AG08395 (cell line): Measurements from ENCODE around the gene GPR153.

Experiments used
- DNase-seq: peaks from one replicate; pipeline ENCODE4 v3.0.0; 2012; ENCODE audit warnings: mixed read lengths, low spot score

The GPR153 gene

DNA sequence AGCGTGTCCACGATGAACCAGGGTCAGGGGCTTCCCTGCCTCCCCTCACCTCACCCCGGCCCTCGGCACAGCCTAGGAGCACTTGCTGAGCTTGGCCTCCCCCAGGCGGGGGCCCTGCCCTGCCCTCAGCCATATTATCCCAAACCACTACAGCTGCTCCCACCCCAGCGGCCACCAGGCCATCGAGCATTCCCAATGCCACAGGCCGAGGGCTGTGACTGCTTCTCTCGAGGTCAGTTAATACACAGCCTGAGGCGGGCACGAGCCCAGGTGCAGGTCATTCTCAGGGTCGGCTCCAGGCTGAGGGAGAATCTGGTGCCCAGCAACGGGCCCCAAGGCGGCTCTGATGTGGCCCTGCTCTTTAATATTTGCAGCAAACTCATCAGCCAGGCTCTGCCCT, 8.4 kb upstream of the GPR153 start:
- no peak for DNase-seq

DNA sequence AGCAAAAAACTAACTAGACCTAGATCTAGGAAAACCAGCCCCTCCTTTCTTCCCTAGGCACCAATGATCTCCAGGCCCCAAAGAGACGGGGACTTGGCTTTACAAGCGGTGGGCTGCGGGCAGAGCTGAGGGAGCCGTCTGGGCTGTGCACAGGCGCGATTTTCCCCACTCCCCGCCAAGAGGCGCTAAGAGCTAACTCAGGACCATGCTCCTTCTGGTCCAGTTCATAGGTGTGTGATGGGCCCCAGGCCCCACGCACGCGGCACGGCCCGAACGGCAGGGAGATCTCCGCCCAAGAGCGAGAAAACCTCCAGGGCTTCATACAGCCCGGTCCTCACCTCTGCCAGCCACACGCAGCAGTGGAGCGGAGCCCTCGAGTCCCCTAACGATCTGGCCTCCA, 7.5 kb upstream of the GPR153 start:
- no peak for DNase-seq

GRCh38 chr1:6267686-6268322, 6.9 kb upstream of the GPR153 start:
- DNase-seq: peak; percentile 36

DNA sequence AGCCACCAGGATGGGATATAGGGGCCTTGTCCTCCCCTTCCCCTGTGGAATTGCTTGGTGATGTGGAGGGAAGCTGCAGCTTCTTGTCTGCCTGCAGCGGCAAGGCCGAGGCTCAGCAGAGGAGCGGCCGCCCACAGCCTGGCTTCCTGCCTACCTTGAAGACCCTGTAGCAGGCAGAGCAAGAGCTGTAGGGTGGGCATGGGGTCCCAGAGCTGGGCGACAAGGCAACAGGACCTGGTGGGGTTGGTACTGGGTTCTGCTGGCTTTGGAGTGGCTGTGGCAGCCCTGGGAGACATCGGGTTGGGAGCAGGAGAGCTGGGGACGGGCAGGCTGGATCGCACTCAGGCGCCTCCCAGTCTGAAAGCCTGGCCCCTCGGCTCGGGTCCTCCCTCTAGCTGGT, 5.7 kb upstream of the GPR153 start:
- DNase-seq: no peak

GRCh38 chr1:6265151-6265550, 4.3 kb upstream of the GPR153 start:
- no peak for DNase-seq

DNA sequence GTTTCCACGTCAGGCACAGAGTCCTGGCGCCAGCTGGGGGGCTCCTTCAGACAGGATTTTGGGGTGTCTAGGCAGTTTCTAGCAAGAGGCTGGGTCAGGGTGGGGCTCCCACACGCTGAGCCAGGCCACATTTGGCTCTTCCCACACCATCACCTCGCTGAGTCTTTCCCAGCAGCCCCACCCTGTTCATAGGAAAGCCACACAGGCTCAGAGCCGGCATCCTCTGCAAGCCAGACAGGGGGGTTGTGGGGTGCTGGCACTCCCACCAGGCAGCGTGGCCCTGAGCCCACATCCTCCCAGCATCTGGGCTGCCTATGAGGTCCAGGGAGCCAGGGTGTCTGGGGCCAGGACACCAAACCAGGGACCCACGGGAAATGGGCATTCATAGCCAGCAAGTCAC, 2.8 kb upstream of the GPR153 start:
- DNase-seq: no peak

DNA sequence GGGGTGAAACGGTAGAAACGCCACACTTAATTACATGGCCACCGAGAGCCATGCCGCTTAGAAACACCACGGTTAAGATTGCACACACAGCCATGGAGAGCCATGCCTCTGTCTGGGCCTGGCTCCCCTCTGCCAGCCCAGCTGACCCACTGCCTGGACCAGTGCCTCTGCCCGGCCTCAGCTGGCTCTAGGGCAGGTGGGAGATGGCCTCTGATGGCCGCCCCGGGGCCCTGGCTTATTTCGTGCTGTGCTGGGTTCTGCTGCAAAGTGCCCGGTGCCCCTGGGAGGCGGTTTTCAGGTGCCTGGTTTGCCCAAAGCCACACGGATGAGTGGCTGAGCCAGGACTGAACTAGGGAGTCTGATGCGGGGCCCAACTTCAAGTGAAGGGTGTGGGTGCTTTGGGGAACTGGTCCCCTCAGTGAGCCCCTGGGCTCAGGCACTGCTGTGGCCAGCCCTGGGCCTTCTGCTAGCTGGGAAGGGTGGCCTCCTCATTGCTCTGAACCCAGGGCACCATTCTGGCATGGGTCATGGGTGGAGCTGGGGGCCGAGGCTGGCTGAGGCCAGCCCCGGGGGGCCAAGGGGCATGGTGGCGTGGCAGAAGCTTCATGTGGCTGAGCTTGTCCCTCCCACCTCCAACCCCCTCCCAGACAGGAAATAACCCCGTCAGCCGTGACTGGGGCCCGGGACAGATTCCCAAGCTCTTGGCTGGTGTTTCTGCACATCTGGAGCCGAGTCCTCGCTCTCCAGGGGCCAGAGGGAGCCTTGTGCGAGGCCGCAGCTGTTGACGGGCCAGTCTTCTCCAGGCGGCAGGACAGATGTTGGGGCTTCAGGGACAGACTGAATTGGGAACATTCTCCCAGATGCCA, 1.9 kb upstream of the GPR153 start:
- peak; percentile 35 for DNase-seq

DNA sequence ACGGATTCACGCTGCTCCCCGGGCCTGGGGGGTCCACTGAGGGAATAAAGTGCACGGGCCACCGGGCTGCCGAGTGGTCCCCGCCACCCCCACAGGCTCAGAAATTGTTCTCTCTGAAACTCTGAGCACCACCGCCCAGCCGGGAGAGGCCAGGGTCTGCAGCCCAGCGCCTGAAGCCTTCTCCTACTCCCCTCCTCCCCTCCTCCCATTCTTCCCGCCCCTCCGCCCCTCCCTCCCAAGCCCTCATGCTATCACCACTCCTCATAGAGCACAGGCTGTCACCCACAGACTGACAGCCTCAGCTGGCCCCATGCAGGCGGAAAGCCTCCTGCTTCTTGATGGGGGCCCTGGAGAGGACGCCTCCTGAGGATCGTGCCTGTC, 707 bp upstream of the GPR153 start:
- DNase-seq: no peak

- DNase-seq: peak; percentile 11
These were observed 414 bp downstream of the GPR153 start for GRCh38 chr1:6260433-6260934.

DNA sequence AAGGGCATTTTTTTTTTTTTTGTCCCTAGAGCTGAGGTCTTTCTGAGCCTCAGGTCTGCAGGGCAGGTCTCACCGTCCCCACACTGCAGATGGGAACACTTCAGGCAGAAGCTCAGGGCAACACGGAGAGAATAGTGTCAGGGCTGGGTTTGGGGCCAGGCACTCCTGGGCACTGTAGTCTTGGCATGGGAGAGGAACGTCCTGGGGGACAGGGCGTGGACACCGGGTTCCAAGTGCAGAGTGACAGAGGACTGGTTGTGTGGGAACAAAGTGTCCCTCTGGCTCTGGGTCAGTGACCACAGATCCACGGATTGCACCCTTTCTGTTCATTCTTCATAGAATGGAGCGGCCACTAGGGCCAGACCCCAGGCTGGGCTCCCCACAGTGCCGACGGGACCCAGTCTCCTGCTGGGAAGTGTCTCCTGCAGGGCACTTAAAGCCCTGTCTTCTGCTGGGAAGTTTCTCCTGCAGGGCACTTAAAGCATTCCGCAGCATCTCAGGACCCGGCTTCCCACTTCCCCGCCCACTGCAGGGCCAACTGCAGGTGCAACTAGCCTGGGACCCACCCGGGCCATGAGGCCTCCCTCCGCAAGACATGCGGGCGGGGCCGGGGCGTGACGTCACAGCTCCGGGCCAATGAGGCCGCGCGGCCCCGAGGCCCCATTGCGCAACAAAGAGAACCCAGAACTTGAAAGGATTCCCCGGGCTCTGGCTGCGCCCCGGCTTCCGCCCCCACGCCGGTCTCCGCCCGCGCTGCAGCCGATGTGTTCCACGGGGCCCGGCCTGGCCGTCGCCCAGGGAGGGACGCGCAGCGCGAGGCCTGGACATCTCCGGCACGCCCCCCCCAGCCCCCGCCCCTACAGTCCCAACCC, 1.2 kb downstream of the GPR153 start:
- peak; percentile 90 for DNase-seq

GRCh38 chr1:6258675-6259074, 2.2 kb downstream of the GPR153 start:
- DNase-seq: no peak

DNA sequence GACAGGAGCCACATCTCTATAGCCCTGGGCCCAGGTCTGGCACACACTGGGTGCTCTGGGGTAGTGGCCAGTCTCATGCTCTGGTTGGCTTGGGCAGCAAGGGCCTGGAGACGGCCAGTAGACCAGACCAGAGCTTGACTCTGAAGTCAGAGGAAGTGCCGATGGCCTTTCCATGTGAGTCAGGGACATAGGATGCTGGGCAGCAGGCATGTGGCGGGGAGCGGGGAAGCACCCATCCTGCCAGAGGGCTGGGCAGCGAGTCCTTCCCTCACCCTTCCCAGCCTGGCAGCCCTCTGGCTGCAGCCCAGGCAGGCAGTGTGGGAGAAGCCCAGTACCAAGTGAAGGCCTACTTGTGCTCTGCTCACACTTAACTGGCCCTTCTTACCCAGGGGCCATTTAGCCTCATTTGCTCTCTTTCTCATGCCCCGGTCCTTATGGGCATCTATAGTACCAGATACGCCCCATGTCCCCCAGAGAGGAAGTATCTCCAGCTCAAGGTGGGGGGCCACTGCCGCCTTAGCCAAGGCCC, 3.3 kb downstream of the GPR153 start:
- no peak for DNase-seq

DNA sequence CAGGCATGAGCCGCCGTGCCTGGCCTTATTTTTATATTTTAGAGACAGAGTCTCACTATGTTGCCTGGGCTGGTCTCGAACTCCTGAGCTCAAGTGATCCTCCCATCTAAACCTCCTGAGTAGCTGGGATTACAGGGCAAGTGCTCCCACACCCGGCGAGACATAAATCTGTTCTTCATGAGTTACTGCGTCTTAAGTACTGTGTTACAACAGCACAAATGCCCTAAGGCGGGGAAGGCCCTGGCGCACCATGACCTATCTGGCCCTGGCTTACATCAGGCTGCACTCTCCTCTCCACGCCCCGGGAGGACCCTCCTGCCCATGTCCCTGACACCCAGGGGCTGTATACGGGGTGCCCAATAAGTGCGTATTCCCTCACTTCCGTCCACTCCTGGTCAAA, 4.3 kb downstream of the GPR153 start:
- no peak for DNase-seq

- DNase-seq: no peak
These were observed 6.2 kb downstream of the GPR153 start for GRCh38 chr1:6254691-6255090.

DNA sequence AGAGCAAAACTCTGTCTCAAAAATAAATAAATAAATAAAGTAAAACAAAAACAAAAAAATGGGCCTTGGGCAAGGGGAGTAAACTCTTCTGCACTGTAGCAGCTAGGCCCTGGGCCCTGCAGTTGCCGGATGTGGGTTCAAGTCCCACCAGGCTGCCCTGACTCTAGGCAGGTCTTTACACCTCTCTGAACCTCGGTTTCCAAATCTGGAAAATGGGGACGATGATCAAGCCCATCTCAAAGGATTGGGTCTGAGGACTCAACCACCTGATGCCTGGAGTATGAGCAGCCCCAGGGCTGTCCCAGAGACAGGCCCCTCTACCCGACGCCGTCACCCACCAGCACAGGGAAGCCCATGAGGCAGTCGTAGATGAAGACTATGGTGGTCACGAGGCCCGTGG, 7.5 kb downstream of the GPR153 start:
- DNase-seq: no peak

GRCh38 chr1:6252374-6252710, 8.6 kb downstream of the GPR153 start:
- no peak for DNase-seq

DNA sequence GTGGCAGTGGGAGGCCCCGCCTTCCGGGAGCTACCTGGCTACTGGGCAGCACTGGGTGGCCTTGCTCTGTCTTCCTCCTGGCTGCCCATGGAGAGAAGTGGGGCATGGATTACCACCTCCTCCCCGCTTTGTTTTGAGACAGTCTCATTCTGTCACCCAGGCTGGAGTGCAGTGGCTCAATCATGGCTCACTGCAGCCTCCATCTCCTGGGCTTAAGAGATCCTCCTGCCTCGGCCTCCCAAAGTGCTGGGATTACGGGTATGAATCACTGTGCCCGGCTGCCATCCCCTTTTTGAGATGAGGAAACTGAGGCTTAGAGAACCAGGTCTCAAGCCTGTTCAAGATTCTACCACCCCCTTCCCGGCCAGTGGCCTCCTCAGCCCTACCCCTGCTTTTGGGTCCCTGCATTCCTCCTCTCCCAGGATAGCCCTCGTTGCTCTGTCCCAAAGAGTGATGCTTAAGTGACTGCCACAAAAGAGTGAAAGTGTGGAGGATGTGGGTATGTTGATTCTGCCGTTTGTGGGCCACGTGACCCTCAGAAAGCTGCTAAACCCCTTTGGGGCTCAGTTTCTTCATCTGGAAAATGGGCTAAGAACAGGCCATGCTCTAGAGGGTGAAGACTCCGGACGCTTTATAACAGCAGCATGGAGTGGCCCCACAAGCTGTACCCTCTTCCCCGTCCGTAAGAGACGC, 9.1 kb downstream of the GPR153 start:
- DNase-seq: no peak

GRCh38 chr1:6251233-6251632, 9.7 kb downstream of the GPR153 start:
- no peak for DNase-seq

GRCh38 chr1:6249739-6250689, 10.9 kb downstream of the GPR153 start:
- no peak for DNase-seq

DNA sequence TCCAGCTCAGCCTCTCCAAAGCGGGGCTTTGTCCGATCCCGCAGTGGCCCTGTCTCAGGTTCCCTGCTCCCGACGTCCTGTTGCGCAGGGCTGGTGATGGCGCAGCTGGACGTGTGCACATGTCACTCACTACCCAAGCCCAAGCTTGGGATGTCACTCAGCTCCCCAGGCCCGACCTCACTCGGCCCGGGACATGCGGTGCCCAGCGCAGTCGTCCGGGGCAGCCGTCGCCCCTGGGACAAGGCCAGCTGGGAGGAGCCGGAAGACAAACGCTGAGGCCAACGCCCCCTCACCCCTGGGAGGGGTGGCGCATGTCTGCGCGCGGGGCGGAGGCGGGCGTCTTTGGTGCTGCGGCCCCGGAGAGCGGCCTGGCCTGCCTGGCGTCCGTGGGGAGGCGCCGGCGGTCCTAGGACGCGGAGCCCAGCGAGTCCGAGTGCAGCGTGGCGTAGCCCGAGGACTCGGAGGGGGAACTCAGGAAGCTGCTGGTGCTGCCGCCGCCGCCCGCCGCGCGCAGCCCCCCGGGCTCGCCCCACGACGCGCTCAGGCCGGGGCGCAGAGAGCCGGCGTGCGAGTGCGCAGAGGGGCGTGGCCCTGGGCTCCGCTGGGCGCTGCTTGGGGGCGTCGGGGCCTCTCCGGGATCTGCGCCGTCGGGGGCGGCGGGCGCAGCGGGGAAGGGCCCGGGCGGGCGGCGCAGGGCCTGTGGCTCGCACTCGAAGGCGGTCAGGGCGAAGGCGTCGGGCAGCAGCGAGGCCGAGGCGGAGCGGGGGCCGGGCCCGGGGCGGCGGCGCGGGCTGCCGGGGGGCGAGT, 11.8 kb downstream of the GPR153 start:
- peak; percentile 59 for DNase-seq
